ENCODE measurements around the gene PIEZO2.
"Not testable (repeated sequence)": the region's sequence is repeated elsewhere in the genome, so short reads cannot be mapped to it uniquely, and the experiment has no call there.

Gene PIEZO2

GRCh38 chr18:11149441-11150270, at the start of gene PIEZO2:
Gene PIEZO2 (minus strand): TSS chr18:11149569. CDS start chr18:11148588, 981 bp downstream.
- DNase-seq (ENCODE audit: low spot score): peak; percentile 92

DNA sequence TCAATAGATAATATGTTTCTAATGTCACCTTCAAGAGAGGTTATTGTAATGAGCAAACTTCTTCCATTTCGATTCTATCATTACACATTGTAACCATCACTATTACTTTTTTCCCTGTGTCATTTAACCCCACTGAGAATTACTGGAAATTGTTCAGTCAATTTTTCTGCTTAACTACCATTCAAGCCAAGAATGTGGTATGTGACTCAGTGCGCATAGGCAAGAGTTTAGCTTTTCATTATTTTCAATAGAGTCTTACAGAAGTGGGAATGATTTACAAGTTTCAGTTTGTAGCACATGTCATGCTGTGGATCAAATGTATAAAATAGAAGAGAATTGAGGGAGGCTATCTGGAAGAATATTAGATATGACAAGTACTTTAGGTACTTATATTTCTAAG, 34.3 kb upstream of the PIEZO2 start:
- DNase-seq (ENCODE audit: low spot score): no peak

DNA sequence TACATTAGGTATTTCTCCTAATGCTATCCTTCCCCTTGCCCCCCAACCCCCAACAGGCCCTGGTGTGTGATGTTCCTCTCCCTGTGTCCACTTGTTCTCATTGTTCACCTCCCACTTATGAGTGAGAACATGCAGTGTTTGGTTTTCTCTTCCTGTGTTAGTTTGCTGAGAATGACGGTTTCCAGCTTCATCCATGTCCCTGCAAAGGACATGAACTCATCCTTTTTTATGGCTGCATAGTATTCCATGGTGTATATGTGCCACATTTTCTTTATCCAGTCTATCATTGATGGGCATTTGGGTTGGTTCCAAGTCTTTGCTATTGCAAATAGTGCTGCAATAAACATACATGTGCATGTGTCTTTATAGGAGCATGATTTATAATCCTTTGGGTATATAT, 32.3 kb upstream of the PIEZO2 start:
- DNase-seq (ENCODE audit: low spot score): not testable (repeated sequence)

DNA sequence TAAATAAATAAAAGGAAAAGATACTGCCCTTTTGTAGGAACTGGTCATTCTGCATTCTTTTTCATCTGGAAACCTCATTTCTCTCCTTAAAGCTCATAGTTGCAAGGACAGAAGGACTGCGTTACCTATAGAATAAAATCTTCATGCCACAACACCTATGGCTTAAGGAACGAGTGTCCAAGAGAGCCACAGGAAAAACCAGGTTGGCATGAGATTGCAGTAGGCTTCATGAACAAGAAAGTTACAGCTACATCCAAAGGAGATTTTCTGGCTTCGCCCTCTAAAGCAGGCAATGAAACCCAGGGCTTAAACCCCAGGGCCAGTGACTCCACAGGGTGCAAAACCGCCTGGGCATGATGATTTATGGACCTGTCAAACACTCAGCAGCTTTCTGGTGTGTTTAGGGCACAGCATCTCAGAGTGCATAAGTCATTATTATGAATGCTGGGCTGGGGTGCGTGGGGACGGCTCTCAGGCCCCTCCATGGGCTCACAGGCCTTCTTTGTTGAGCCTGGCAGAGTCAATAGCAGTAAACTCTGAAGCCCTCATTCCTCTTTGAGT, 30.7 kb upstream of the PIEZO2 start:
- no peak for DNase-seq (ENCODE audit: low spot score)

- DNase-seq (ENCODE audit: low spot score): peak; percentile 68
Observed at GRCh38 chr18:11178951-11179549, 29.7 kb upstream of the PIEZO2 start.

DNA sequence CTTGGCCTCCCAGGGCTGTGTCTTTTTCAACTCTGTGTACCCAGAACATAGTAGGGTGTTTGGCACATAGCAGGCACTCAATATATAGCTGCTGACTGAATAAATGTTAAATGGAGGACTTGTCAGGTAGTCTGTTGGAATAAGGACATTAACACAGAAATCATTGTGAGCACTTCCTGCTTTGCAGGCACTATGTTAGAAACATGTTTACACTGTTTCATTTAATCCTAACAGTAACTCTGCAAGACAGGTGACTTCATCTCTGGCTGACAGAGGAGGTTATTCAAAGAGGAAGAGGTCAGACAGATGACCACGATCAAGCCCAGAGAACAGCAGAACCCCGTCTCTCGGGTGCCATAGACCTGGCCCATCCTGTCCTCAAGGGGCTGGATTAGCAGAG, 28.0 kb upstream of the PIEZO2 start:
- peak; percentile 43 for DNase-seq (ENCODE audit: low spot score)

GRCh38 chr18:11176481-11176881, 27.1 kb upstream of the PIEZO2 start:
- DNase-seq (ENCODE audit: low spot score): no peak

- DNase-seq (ENCODE audit: low spot score): no peak
Observed at GRCh38 chr18:11175266-11175979, 26.1 kb upstream of the PIEZO2 start.

DNA sequence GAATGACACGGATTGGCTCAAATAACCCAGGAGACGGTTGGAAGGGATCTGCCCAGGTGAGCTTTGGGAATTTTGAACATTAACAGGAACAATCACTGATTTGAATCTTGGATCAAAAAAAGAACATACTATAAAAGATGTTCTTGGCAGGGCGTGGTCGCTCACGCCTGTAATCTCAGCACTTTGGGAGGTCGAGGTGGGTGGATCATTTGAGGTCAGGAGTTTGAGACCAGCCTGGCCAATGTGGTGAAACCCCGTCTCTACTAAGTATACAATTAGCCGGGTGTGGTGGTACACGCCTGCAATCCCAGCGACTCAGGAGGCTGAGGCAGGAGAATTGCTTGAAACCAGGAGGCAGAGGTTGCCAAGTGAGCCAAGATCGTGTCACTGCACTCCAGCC, 24.8 kb upstream of the PIEZO2 start:
- not testable (repeated sequence) for DNase-seq (ENCODE audit: low spot score)

GRCh38 chr18:11167778-11168177, 18.4 kb upstream of the PIEZO2 start:
- DNase-seq (ENCODE audit: low spot score): no peak

- no peak for DNase-seq (ENCODE audit: low spot score)
Observed at GRCh38 chr18:11165952-11166351, 16.6 kb upstream of the PIEZO2 start.

DNA sequence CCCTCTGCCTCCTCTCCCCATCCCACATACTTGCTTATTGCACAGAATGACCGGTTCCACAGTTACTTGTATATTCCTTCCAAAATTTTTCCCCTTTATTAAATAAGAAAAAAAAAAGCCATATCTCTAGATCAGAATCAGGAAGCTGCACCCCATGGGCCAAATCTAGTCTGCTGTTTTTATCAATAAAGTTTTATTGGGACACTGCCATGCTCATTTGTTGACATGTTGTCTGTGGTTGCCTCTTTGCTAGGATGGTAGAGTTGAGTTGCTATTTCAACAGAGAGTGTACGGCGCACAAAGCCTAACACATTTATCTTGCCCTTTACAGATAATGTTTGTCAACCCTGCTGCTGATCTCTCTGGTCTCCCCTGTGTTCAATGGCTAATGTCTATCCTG, 15.8 kb upstream of the PIEZO2 start:
- no peak for DNase-seq (ENCODE audit: low spot score)

GRCh38 chr18:11163665-11164064, 14.3 kb upstream of the PIEZO2 start:
- DNase-seq (ENCODE audit: low spot score): no peak

DNA sequence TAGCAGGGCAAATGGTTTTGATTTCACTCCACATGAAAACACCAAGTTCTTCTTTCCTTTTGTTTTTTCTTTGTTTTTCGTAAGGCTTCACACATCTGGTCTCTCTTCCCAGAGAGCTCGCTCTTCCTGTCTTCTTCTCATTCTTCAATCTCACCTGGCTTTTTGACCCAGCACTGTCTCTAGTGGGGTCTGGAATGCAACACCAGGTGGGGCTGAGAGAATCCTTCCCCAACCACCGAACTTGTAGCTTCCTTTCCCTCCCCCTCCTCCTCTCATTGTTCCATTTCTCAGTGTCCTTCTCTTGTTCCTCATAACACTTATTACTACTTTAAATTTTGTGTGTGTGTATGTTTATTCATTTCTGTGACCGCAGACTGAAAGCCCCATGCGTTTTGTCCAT, 13.5 kb upstream of the PIEZO2 start:
- no peak for DNase-seq (ENCODE audit: low spot score)

- DNase-seq (ENCODE audit: low spot score): no peak
Observed at GRCh38 chr18:11162462-11162861, 13.1 kb upstream of the PIEZO2 start.

DNA sequence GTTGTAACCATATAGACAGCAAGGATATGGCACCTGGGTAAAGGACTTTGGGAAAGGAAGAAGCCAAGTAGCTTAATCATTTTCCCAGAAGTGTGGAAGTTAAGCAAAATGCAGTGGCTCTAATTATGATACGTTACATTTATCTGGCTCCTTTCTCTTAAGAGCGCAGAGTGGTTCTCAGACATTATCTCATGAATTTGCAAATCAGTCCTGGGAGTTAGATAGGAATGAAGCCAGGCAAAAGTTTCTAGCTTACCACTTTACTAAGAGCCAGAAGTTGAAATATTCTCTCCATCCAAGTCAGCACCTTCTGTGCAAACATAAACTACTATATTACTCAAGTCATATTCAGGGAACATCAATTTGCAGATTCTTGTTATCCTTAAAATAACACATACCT, 10.9 kb upstream of the PIEZO2 start:
- DNase-seq (ENCODE audit: low spot score): no peak

- no peak for DNase-seq (ENCODE audit: low spot score)
Observed at GRCh38 chr18:11159844-11160243, 10.5 kb upstream of the PIEZO2 start.

DNA sequence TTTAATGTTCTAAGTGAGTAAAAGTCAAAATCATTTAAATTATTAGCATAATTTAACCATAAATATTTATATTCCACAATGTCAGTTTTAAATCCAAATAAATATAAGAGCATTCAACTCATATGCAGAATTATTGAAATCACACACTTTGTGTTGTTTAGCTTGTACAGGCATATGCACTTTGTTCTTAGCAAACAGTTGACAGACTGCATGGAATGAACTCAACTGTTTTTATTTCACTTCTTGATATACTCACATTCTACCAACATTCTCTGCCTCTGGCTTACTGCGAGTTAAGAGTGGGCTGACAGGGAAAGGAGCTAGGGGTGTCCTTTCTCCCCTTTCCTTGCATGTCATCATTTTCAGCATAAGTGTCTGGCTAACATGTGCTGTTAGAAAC, 7.6 kb upstream of the PIEZO2 start:
- DNase-seq (ENCODE audit: low spot score): no peak

DNA sequence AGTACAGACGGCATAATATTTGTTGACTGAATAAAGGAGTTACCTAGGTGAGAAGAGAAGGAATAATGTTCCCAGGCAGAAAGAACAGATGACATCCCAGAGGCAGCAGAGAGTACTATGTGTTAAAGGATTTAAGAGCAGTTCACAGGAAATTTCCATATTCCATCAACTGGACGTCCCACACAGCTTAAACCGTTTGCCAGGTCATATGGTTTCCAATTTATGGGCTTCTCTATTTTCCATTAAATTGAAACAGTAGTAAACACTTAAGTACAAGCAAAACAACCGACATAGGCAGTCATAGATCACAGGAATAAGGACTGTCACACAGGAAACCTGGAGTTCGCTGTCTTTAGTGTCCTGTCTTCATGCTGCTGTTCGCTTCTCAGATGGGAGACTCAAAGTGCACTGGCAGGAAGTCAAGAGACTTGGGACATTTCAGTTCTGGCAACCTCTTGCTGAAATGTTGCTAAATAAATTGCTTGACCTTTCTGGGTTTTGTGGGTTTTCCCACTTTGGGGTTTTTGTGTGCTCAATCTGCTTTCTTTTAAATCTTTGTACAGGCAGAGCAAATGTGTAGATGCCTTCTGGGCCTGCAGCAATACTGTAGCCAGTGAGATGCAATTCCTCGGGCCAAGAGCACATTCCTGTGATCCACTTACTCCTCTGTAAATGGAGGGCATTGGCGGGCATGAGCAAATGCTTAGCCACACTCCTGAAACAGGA, 5.8 kb upstream of the PIEZO2 start:
- DNase-seq (ENCODE audit: low spot score): no peak

GRCh38 chr18:11154368-11154989, 5.1 kb upstream of the PIEZO2 start:
- peak; percentile 89 for DNase-seq (ENCODE audit: low spot score)

- DNase-seq (ENCODE audit: low spot score): no peak
Observed at GRCh38 chr18:11153097-11153496, 3.7 kb upstream of the PIEZO2 start.

- no peak for DNase-seq (ENCODE audit: low spot score)
Observed at GRCh38 chr18:11150271-11150615, 874 bp upstream of the PIEZO2 start.

All from HuH-7 (cell line).